Measurements from ENCODE around the gene CCDC54. TPM values are rescaled to one million over a fixed set of nuclear protein-coding genes. Genes with fewer than 3 reads are reported as not detected.

CCDC54 gene
- total RNA-seq, 1 experiment from 2014 or later, result not detected

Other genes with a start within 250 kb of the CCDC54 start
- 23.8 and 27.2 TPM in 2 replicates for gene BBX, start 145.5 kb downstream of the CCDC54 start, total RNA-seq (2014; rRNA removed; shearing (Covaris generic))